Muscle layer of colon (tissue), 2 donors: ENCODE results near the gene RAPGEF5.

Source experiments
- H3K27ac ChIP-seq: one replicate; pipeline ENCODE4 v1.7.0; 2013; ENCODE audit warnings: low read depth, mild to moderate bottlenecking, low read length, moderate library complexity
- H3K27me3 ChIP-seq, 2 donors: one replicate each; pipeline ENCODE4 v1.7.0; 2013; ENCODE audit warnings: low read length in 2 of 2, mild to moderate bottlenecking in 2 of 2; ENCODE audit not compliant: insufficient read depth in 2 of 2, control insufficient read depth in 1 of 2
- H3K36me3 ChIP-seq: one replicate; pipeline ENCODE4 v1.7.0; 2013; ENCODE audit warnings: mild to moderate bottlenecking, low read length; ENCODE audit not compliant: insufficient read depth
- H3K4me1 ChIP-seq: one replicate; pipeline ENCODE4 v1.7.0; 2013; ENCODE audit warnings: mild to moderate bottlenecking, low read length; ENCODE audit not compliant: insufficient read depth
- H3K4me3 ChIP-seq, 2 donors: one replicate each; pipeline ENCODE4 v1.7.0; 2013; ENCODE audit warnings: low read length in 2 of 2, low read depth in 1 of 2, mild to moderate bottlenecking in 1 of 2, moderate library complexity in 1 of 2
- H3K9ac ChIP-seq: one replicate; pipeline ENCODE4 v1.7.0; 2013; ENCODE audit warnings: low read length
- H3K9me3 ChIP-seq: one replicate; pipeline ENCODE4 v1.7.0; 2013; ENCODE audit warnings: mild to moderate bottlenecking, low read length
- donor health status: abdominal sarcoma.
- donor health status: Adenocarcinoma of cecum.

RAPGEF5 gene

DNA sequence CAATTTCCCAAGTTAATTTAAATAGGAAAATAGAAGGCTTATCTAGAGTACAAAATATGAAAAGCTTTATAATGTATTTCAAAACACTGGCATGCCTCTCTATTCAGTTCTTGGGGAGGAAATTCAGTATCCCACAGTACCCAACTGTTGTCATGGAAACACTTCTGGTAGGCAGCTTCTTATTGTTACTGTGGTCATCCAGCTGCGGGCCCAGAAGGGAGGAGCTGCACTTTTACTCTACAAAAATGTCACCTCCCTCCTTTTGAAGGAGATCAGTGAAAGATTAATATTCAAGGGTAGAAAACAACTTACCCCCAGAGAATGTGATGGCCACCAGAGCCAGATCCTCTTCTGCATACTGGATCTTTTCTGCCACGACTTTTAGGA is 202.8 kb downstream of the RAPGEF5 start:
- Histone ChIP-seq H3K4me3 (no peak overlapping the region), H3K9ac (no peak overlapping the region), H3K36me3 (no peaks in the 10 kb centered on the region), H3K27me3 (no peaks in the 10 kb centered on the region), H3K4me1 (no peaks in the 10 kb centered on the region), H3K27ac (no peak overlapping the region), H3K9me3 (no peaks in the 10 kb centered on the region)

DNA sequence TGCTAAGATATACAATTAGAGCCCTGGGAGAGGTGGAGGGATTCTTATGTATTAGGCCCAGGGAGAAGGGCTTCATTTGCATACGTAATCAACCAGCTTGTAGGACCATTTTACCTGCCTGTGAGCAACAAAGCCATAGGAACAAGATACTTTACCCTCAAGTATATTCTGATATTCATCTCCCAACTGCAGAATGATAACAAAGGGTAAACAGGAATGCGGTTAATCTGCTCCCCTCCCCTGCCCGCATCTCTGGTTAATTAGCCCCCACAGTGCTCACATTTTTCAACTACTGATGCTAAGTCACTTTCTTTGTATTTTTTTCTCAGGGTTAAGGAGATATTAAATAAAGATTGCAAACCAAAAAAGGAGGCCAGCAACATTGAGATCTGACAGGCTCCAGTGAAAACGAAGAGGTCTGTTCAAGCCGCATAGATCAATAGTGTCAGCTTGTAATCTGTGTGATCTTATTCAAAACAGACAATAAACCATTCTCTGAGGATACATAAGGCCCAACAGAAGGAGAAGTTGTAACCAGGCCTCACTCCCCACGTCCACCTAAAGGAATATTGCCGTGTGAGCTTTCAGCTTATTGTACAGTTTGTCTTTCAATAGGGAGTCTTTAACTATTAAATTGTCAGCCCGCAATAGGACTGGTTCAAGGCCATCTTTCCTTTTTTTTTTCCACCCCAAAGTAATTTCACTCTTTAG is 203.4 kb downstream of the RAPGEF5 start:
- H3K9ac ChIP-seq, result no peak overlapping the region
- H3K4me3 ChIP-seq, result no peak overlapping the region
- no peaks in the 10 kb centered on the region for H3K4me1 ChIP-seq
- no peaks in the 10 kb centered on the region for H3K9me3 ChIP-seq
- no peaks in the 10 kb centered on the region for H3K27me3 ChIP-seq
- no peaks in the 10 kb centered on the region for H3K36me3 ChIP-seq
- no peak overlapping the region for H3K27ac ChIP-seq

DNA sequence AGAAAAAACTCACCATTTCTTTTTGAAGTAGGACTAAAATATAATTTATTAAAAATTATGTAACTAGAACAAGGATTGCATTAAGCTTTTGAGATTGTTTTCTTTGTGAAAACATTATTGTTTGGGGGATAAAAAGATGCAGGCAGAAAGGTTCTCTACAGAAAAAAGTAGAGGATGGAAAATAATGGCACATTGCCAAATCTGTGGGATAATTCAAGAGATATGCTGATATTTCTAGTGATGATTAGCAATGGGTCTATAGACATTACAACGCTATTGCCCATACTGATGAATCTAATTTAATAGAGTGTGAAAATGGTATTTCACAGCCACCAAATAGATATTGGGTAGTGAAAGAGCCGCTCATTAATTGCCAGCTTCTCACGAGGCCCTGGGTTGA is 204.3 kb downstream of the RAPGEF5 start:
- Histone ChIP-seq H3K27ac (no peak overlapping the region), H3K36me3 (no peaks in the 10 kb centered on the region), H3K4me1 (no peaks in the 10 kb centered on the region), H3K4me3 (no peak overlapping the region), H3K9ac (no peak overlapping the region), H3K27me3 (no peaks in the 10 kb centered on the region), H3K9me3 (no peaks in the 10 kb centered on the region)

DNA sequence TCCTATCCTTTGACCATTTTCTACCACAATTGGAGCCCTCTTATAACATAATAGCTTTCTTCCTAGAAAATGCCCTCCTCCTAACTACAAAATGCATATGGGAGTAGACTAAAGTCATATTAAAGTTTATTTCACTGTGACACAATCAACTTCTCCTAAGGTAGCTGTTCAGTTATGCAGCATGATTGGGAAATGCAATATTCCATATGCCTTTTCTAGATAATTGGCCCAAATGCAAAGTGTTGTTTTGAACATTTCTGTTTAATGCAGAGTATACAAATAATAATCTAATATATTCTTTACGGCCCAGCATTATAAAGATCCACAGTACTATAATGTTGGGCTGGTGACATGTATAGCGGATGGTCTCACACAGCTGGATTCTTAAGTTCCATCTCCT is 205.1 kb downstream of the RAPGEF5 start:
- no peaks in the 10 kb centered on the region for H3K36me3 ChIP-seq
- H3K9ac ChIP-seq, result no peak overlapping the region
- H3K4me1 ChIP-seq, result no peaks in the 10 kb centered on the region
- H3K9me3 ChIP-seq, result no peaks in the 10 kb centered on the region
- no peak overlapping the region for H3K4me3 ChIP-seq
- H3K27ac ChIP-seq, result no peak overlapping the region
- H3K27me3 ChIP-seq, result no peaks in the 10 kb centered on the region

DNA sequence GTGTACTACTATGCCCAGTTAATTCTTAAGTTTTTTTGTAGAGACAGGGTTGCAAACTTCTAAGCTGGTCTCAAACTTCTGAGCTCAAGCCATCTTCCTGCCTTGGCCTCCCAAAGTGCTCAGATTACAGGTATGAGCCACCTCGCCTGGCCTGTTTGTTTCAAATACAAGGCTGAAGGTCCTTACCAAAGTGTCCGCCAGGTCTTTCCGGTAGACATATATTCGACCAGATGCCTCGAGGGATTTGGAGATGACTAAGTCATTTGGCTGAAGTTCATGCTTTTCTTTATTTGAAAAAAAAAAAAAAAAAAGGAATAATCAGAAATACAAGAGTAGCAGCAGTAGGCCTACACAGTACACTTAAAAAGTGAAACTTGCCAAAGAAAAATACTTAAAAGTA is 206.7 kb downstream of the RAPGEF5 start:
- Histone ChIP-seq H3K9ac (no peak overlapping the region), H3K4me1 (no peaks in the 10 kb centered on the region), H3K4me3 (no peak overlapping the region), H3K27me3 (no peaks in the 10 kb centered on the region), H3K36me3 (no peaks in the 10 kb centered on the region), H3K27ac (no peak overlapping the region), H3K9me3 (no peaks in the 10 kb centered on the region)

DNA sequence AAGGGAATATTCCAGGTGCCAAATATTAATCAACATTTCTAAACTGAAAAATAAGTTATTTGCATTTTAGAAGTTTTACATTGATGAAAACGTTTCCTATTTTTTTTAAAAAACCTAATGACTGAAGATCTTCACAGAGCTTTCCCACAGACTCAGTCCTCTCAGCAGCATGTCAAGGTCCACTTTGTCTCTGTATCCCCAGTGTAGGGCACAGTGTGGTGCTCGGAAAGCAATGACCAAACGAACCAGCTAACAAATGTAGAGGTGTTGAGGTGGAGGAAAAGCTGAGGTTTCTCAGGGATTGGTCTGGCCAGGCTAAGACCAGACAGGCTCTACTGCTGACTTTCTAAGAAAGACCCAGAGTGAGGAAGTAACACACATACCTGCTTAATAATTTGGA is 209.1 kb downstream of the RAPGEF5 start:
- no peaks in the 10 kb centered on the region for H3K27me3 ChIP-seq
- no peak overlapping the region for H3K27ac ChIP-seq
- no peak overlapping the region for H3K9ac ChIP-seq
- no peaks in the 10 kb centered on the region for H3K4me1 ChIP-seq
- H3K9me3 ChIP-seq, result no peaks in the 10 kb centered on the region
- no peak overlapping the region for H3K4me3 ChIP-seq
- H3K36me3 ChIP-seq, result no peaks in the 10 kb centered on the region

DNA sequence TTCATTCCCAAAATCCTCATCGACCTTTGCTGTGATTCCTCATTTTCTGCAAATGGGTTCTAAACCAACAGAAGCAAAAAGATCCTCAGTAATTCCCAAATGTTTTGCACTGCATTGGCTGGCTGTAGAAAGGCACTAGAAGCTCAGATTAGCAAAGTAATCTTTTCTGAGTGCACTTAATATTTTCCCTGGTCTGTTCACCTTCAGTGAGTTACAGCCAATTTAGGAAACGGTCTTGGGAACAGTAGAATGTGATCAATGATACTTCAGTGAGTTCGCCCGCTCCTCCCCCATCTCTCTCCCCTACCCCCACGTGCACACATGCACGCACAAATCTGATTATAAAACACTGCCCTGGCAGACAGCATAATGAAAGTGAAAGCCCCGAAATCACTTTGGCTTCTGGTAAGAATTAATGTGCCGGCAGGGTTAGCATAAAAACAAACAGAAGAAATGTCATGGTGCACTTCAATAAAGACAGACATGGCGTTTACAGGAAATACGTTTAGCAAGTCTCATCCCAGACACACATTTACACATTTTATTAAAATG is 209.9 kb downstream of the RAPGEF5 start:
- Histone ChIP-seq H3K27me3 (no peaks in the 10 kb centered on the region), H3K9ac (no peak overlapping the region), H3K36me3 (no peaks in the 10 kb centered on the region), H3K4me3 (peak overlapping the region; percentile 2 to 40), H3K27ac (no peak overlapping the region), H3K9me3 (no peaks in the 10 kb centered on the region), H3K4me1 (no peaks in the 10 kb centered on the region)

DNA sequence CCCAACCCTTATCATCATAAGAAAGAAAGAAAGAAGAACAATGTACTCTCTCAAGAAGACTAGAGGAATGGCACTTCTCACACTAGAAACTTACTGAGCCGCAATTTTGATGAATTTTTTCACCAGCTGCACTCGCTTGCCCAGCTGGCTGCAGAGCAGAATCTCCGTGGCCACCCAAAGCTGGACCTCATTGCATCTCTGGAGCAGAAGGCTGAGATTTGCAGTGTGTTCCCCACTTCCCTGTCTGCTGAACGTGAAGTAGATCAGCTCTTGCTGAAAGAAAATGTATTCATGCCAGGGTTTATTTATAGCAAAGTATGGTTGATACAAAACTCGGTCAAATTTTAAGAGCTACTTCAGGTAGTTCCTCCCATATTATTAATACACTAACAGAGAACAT is 212.0 kb downstream of the RAPGEF5 start:
- H3K27ac ChIP-seq, result no peak overlapping the region
- no peaks in the 10 kb centered on the region for H3K9me3 ChIP-seq
- H3K9ac ChIP-seq, result no peak overlapping the region
- H3K27me3 ChIP-seq, result no peaks in the 10 kb centered on the region
- no peaks in the 10 kb centered on the region for H3K4me1 ChIP-seq
- no peak overlapping the region for H3K4me3 ChIP-seq
- H3K36me3 ChIP-seq, result no peaks in the 10 kb centered on the region

DNA sequence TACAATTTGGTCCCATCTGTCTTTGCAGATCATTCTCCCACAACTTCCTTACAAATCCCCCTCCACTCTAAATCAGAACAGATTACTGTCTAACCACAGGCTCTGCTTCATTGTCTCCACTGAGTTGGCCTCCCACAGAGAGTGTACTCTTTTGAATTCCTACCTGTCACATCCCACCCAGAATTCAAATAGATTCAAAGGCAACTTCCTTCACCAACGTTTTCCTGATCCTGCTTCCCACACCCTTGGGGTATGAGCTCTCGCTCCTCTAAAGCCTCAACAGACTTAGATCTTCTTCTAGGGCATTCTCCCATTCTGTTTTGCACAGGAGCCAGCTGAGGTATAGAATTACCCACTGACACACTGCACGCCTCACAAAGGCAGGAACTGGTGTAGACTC is 213.5 kb downstream of the RAPGEF5 start:
- Histone ChIP-seq H3K36me3 (no peaks in the 10 kb centered on the region), H3K4me1 (no peaks in the 10 kb centered on the region), H3K9me3 (no peaks in the 10 kb centered on the region), H3K4me3 (no peak overlapping the region), H3K9ac (no peak overlapping the region), H3K27ac (no peak overlapping the region), H3K27me3 (no peaks in the 10 kb centered on the region)

DNA sequence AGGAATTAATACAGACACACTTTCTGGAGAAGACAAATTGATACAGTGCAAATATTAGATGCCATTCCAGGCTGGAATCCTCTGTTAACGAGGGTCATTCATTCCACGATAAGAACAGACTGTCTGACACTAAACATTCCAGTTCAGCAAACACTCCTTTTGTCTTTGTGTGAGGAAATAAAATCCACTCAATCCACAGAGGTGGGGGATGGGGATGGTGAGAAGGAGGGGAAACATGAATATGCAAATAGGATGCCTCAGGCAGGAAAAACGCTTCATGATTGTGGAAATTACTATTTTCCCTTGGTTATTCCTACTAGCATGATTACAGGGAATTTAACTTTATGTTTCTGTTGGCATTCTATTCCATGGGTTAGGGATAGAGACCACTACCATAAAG is 214.4 kb downstream of the RAPGEF5 start:
- no peaks in the 10 kb centered on the region for H3K36me3 ChIP-seq
- H3K9me3 ChIP-seq, result no peaks in the 10 kb centered on the region
- H3K27me3 ChIP-seq, result no peaks in the 10 kb centered on the region
- no peak overlapping the region for H3K4me3 ChIP-seq
- H3K9ac ChIP-seq, result no peak overlapping the region
- H3K27ac ChIP-seq, result no peak overlapping the region
- no peaks in the 10 kb centered on the region for H3K4me1 ChIP-seq

DNA sequence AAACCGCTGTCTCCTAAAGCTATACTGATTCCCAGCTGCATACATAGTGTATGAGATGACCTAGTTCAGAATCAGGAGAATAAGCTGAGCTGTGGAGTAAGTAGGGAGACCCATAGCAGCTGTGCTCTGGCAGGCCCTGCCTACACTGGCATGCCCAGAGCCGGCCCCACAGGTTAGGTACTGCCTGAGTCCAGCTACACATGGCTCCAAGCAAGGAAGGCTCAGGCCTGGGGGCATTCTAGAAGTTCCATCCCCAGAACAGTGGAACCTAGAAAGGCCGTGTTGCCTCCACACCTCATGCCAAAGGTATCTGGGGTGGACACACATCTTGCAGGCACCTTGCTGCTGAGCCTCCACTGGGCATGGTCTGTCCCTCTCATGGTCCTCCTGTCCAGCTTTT is 215.6 kb downstream of the RAPGEF5 start:
- H3K27ac ChIP-seq, result no peak overlapping the region
- no peak overlapping the region for H3K4me3 ChIP-seq
- no peak overlapping the region for H3K9ac ChIP-seq
- H3K36me3 ChIP-seq, result no peaks in the 10 kb centered on the region
- H3K9me3 ChIP-seq, result no peaks in the 10 kb centered on the region
- no peaks in the 10 kb centered on the region for H3K4me1 ChIP-seq
- H3K27me3 ChIP-seq, result no peaks in the 10 kb centered on the region

DNA sequence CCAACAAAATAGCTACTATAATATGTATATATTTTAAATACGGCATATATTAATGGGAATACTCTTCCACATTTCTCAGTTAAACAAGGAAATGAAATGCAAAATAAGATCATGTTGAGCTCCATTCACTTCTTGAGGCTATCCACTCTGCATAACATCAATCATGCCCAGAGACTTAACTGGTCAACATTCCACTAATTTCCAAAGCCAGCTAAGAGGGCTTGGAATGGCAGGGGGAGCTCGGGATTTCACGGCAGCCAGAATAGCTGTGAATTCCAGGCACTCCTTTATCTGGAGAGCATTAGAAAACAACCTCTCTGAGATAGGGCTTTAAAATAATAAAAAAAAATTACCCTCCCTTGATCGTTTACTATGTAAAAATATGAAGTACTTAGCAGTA is 216.4 kb downstream of the RAPGEF5 start:
- H3K27me3 ChIP-seq, result no peaks in the 10 kb centered on the region
- H3K9me3 ChIP-seq, result no peaks in the 10 kb centered on the region
- no peak overlapping the region for H3K4me3 ChIP-seq
- H3K27ac ChIP-seq, result no peak overlapping the region
- no peaks in the 10 kb centered on the region for H3K36me3 ChIP-seq
- H3K4me1 ChIP-seq, result no peaks in the 10 kb centered on the region
- no peak overlapping the region for H3K9ac ChIP-seq
